Body of pancreas (tissue), 4 donors: ENCODE measurements around the gene PDPK1.
"Not testable (repeated sequence)": the region's sequence is repeated elsewhere in the genome, so short reads cannot be mapped to it uniquely, and the experiment has no call there.

ENCODE experiments used
- CTCF ChIP-seq, 7 experiments: fragments of 450-650 bp in 4 of 7; fragments of 200-600 bp in 3 of 7; sonication (generic) in 3 of 7; IDR thresholded peaks; one replicate each; pipeline ENCODE4 v1.5.1; 2016 to 2019; ENCODE audit warnings: antibody characterized with exemption in 7 of 7
- POLR2A ChIP-seq, 3 donors: fragments of 450-650 bp; IDR thresholded peaks; one replicate each; pipeline ENCODE4 v1.6.1; 2016; ENCODE audit warnings: antibody characterized with exemption in 3 of 3, mild to moderate bottlenecking in 2 of 3

DNA sequence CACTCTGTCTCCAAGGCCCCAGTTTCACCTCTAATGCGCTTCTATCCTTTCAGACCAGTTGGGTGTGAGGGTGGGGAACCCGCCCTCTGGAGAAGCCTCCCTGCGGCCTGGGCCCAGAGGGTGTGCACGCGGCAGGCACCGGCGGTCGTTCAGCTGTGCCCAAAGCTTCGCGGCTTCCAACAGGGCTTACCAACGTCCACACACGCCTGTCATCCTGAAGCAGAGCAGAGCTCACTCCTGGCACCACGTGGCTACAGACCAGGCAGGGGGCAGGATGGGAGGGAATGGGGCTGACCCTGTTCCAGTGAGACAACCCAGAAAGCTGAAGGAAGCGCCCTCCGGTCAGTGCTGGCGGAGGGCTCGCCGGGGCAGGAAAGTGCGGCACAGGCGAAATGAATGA is 81.1 kb downstream of the PDPK1 start:
- not testable (repeated sequence) for TF ChIP-seq CTCF, POLR2A (IDR thresholded peaks at IDR 0.05)
